IPS-18c (cell line): Measurements from ENCODE around the gene COMP.

ENCODE experiments used
- H3K4me3 ChIP-seq: 2 replicates; pipeline ENCODE4 v1.7.0; 2013; ENCODE audit warnings: low read depth, mild to moderate bottlenecking, low read length, moderate library complexity; ENCODE audit not compliant: insufficient read depth
- H3K9me3 ChIP-seq: one replicate; pipeline ENCODE4 v1.6.1; 2013; ENCODE audit warnings: mild to moderate bottlenecking, low read length, moderate library complexity; ENCODE audit not compliant: control insufficient read depth, insufficient read depth

COMP gene

DNA sequence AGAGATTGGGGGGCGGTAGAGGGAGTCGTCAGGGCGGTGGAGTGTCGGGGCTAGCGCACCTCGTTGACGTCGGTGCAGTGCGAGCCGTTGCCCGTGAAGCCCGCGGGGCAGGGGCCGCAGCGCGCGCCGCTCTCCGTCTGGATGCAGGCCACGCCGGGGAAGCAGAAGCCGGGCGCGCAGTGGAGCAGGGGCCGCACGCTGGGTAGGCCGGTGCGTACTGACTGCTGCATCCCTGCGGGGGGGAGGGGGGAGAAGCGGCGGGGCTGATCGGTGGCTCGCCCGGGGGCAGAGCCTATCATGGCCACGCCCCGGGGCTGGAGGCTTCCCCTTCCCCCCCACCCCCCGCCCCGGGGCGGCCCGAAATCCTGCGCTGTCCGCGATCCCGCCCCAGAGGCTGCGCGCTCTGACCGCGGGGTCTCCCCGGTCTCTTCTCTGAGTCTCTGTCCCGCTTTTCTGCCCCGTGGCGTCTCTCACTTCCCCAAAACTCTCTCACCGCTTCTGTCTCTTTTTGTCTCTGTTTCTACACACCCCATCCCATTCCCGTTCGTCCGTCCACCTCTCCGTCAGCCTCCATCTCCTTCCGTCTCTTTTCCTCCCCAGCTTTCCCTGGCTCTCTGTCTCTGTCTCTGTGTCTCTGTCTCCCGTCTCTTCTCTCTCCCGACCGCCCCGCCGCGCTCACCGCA, 1.1 kb downstream of the COMP start:
- Histone ChIP-seq H3K4me3 (peak overlapping the region; percentile 36; the same call in 1 of the 2 replicates), H3K9me3 (peaks cover 4% of the 10 kb centered on the region)

GRCh38 chr19:18789422-18789869, 1.7 kb downstream of the COMP start:
- peak overlapping the region; percentile 50 for H3K4me3 ChIP-seq
- H3K9me3 ChIP-seq, result peaks cover 4% of the 10 kb centered on the region

- Histone ChIP-seq H3K9me3 (peaks cover 4% of the 10 kb centered on the region), H3K4me3 (peak overlapping the region; percentile 50)
Measured at GRCh38 chr19:18788529-18789421, 2.3 kb downstream of the COMP start.

GRCh38 chr19:18785179-18786124, 5.7 kb downstream of the COMP start:
- Histone ChIP-seq H3K9me3 (peaks cover 2% of the 10 kb centered on the region), H3K4me3 (peak overlapping the region; percentile 25; the same call in 1 of the 2 replicates)

- Histone ChIP-seq H3K9me3 (peaks cover 2% of the 10 kb centered on the region), H3K4me3 (no peak overlapping the region)
Measured at GRCh38 chr19:18784786-18785120, 6.4 kb downstream of the COMP start.

DNA sequence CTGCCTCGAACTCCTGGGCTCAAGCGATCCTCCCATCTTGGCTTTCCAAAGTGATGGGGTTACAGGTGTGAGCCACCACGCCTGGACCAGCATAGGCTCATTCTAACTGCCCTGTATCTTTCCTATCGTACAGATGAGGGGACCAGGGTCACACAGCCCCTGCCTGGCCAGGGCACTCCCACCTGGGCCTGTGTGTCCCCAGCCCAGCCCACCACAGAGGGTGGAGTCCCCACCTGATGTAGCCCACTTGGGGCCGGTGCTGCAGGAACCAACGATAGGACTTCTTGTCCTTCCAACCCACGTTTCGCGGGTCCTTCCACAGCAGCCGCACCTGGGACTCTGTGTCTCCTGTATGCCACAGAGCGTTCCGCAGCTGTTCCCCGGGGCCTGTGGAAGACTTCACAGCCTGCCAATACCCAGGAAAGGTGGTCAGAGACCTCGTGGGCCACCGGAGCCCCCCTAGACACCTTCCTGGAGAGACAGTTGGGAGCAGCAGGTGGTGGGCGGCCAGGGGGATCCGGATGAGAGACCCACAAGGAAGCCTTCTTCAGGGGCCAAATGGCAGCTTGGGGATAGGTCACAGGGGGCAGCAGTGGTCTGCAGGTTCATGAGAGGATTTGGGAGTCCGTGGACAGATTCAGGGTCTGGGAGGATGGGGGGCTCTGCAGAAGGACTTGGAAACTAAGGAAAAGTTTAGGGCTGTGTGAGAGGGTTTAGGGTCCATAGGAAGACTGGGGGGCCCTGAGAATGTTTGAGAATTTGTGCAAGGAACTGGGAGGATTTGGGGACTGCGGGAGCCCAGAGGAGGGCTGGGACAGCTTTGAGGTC, 6.9 kb downstream of the COMP start:
- peaks cover 2% of the 10 kb centered on the region for H3K9me3 ChIP-seq

DNA sequence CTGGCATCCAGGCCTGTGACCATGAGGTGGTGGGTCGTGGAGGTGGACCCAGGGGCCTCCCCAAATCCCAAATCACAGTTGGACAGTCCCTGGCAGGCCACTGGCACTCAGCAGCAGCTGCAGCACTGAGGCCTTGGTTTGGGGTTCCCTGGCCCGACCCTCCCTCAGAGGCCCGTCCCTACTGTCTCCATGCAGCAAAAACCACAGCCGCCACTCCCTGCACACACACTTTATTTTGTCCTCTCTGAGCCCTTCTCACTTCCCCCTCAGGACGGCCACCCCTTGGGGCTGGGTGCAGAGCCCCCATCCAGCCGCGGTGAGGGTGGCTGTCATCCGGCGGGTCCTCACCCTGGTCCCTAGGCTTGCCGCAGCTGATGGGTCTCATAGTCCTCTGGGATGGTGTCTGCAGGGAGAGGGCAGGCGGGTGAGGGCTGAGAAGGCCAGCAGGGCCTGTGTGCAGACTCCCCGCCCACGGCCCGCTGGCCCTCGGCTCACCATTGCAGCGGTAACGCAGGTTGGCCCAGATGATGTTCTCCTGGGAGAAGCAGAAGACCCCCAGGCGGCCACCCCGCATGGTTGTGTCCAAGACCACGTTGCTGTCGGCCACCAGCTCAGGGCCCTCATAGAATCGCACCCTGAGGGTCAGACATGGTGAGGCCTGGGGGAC, 8.4 kb downstream of the COMP start:
- H3K9me3 ChIP-seq, result peaks cover 2% of the 10 kb centered on the region
- H3K4me3 ChIP-seq, result no peak overlapping the region

More for the DNA sequence above, 6.9 kb downstream of the COMP start:
- H3K4me3 ChIP-seq, result no peak overlapping the region

GRCh38 chr19:18781885-18782527, 9.1 kb downstream of the COMP start:
- Histone ChIP-seq H3K4me3 (no peak overlapping the region), H3K9me3 (peaks cover 2% of the 10 kb centered on the region)

- Histone ChIP-seq H3K9me3 (no peaks in the 10 kb centered on the region), H3K4me3 (no peak overlapping the region)
Measured at GRCh38 chr19:18781047-18781600, 10.0 kb downstream of the COMP start.

- H3K9me3 ChIP-seq, result no peaks in the 10 kb centered on the region
- H3K4me3 ChIP-seq, result no peak overlapping the region
Measured at GRCh38 chr19:18780631-18781030, 10.5 kb downstream of the COMP start.

DNA sequence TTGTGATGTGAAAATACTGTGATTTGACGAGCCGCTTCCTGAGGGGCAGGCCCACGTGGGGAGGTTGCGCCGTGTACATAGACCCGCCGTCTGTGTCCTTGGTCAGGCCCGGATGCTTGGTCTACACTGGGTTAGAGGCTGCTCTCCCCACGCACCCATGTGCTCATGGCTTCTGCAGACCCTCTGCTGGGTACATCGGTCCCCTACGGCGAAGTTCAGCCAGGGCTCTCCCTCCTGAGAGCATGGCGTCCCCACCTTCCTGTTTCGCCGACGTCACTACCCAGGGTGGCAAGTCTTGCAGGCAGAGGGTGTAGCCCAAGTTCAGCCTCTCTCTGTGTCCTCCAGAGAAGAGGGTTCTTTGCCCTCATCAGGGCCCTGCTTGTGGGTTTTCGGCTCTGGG, 11.0 kb downstream of the COMP start:
- Histone ChIP-seq H3K4me3 (no peak overlapping the region), H3K9me3 (no peaks in the 10 kb centered on the region)

GRCh38 chr19:18778826-18779495, 12.1 kb downstream of the COMP start:
- H3K4me3 ChIP-seq, result no peak overlapping the region
- H3K9me3 ChIP-seq, result no peaks in the 10 kb centered on the region

DNA sequence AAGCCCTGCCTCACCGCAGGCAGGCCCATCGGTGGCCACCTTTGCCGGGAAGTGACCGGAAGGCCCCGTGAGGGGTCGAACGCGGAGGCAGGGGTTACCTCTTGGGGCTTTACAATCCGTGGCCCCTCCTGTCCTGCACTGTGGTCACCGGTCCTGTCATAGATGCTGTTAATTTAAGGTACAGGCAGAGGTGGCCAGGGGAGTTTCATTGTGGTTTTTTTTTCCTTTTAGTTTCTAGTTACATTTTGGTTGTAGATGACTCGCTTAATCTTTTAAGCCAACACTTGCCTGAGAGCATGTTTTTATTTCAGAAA, 13.1 kb downstream of the COMP start:
- Histone ChIP-seq H3K9me3 (no peaks in the 10 kb centered on the region), H3K4me3 (no peak overlapping the region)

- H3K9me3 ChIP-seq, result no peaks in the 10 kb centered on the region
- H3K4me3 ChIP-seq, result no peak overlapping the region
Measured at GRCh38 chr19:18777301-18778075, 13.6 kb downstream of the COMP start.
